Neuronal stem cell (in vitro differentiated cells): ENCODE data around the gene GSS.
"Not testable (repeated sequence)": the region's sequence is repeated elsewhere in the genome, so short reads cannot be mapped to it uniquely, and the experiment has no call there.

ENCODE experiments used
- DNase-seq: peaks from one replicate; pipeline ENCODE4 v3.0.0-alpha.2; 2013; ENCODE audit warnings: low spot score
- H2AFZ ChIP-seq: one replicate; pipeline ENCODE4 v1.6.1; 2013; ENCODE audit warnings: mild to moderate bottlenecking, low read length, inconsistent platforms
- H2AK5ac ChIP-seq: 2 replicates; pipeline ENCODE4 v1.6.1; 2013; ENCODE audit warnings: low read depth, mild to moderate bottlenecking, inconsistent platforms, low read length, moderate library complexity, mixed read lengths
- H2BK120ac ChIP-seq: 2 replicates; pipeline ENCODE4 v1.6.1; 2013; ENCODE audit warnings: low read depth, mild to moderate bottlenecking, inconsistent platforms, low read length, moderate library complexity, mixed read lengths
- H2BK12ac ChIP-seq: one replicate; pipeline ENCODE4 v1.6.1; 2013; ENCODE audit warnings: low read length, inconsistent platforms
- H2BK15ac ChIP-seq: 2 replicates; pipeline ENCODE4 v1.6.1; 2013; ENCODE audit warnings: mild to moderate bottlenecking, low read length, inconsistent platforms, mixed read lengths
- H2BK5ac ChIP-seq: one replicate; pipeline ENCODE4 v1.6.1; 2013; ENCODE audit warnings: inconsistent platforms, mild to moderate bottlenecking, low read length, moderate library complexity
- H3K14ac ChIP-seq: one replicate; pipeline ENCODE4 v1.6.1; 2013; ENCODE audit warnings: low read length, inconsistent platforms
- H3K18ac ChIP-seq: 2 replicates; pipeline ENCODE4 v1.6.1; 2013; ENCODE audit warnings: low read length, inconsistent platforms
- H3K23ac ChIP-seq: 2 replicates; pipeline ENCODE4 v1.6.1; 2013; ENCODE audit warnings: low read depth, mild to moderate bottlenecking, mixed read lengths, low read length, inconsistent platforms; ENCODE audit not compliant: poor library complexity
- H3K27ac ChIP-seq: replicated peaks from 3 replicates; pipeline ENCODE4 v1.5.1; 2013; ENCODE audit warnings: low read length, inconsistent platforms
- H3K27me3 ChIP-seq, 3 experiments: 2 replicates each; pipeline ENCODE4 v1.6.1; 2013; ENCODE audit warnings: low read length in 3 of 3, mild to moderate bottlenecking in 2 of 3, inconsistent platforms in 1 of 3, low read depth in 1 of 3, mixed read lengths in 1 of 3, moderate library complexity in 1 of 3; ENCODE audit not compliant: control insufficient read depth in 3 of 3, insufficient read depth in 3 of 3
- H3K36me3 ChIP-seq, 2 donors: replicated peaks in 1 of 2; 2 replicates each; pipeline ENCODE4 v1.6.1; 2013; ENCODE audit warnings: low read length in 2 of 2; ENCODE audit not compliant: control insufficient read depth in 2 of 2, insufficient read depth in 2 of 2
- H3K4ac ChIP-seq: 2 replicates; pipeline ENCODE4 v1.6.1; 2013; ENCODE audit warnings: inconsistent platforms, mild to moderate bottlenecking, low read length, moderate library complexity
- H3K4me1 ChIP-seq, 2 donors: 1 replicate in 1 of 2; 2 replicates in 1 of 2; pipeline ENCODE4 v1.6.1; 2013; ENCODE audit warnings: low read length in 2 of 2, low read depth in 1 of 2; ENCODE audit not compliant: control insufficient read depth in 2 of 2, insufficient read depth in 1 of 2
- H3K4me2 ChIP-seq: one replicate; pipeline ENCODE4 v1.6.1; 2013; ENCODE audit warnings: mild to moderate bottlenecking, low read length, inconsistent platforms; ENCODE audit not compliant: insufficient read depth, poor library complexity, severe bottlenecking
- H3K4me3 ChIP-seq, 2 donors: 2 replicates each; pipeline ENCODE4 v1.5.1; 2013; ENCODE audit warnings: low read length in 2 of 2, mild to moderate bottlenecking in 2 of 2, inconsistent platforms in 1 of 2, moderate library complexity in 1 of 2
- H3K79me1 ChIP-seq: one replicate; pipeline ENCODE4 v1.6.1; 2013; ENCODE audit warnings: low read depth, mild to moderate bottlenecking, inconsistent platforms, low read length, moderate library complexity
- H3K9ac ChIP-seq: one replicate; pipeline ENCODE4 v1.6.1; 2013; ENCODE audit warnings: mild to moderate bottlenecking, low read depth, low read length, inconsistent platforms; ENCODE audit not compliant: poor library complexity
- H3K9me3 ChIP-seq, 2 donors: replicated peaks in 1 of 2; 2 replicates each; pipeline versions ENCODE3 to v1.6.1; 2013; ENCODE audit warnings: low read length in 2 of 2, mild to moderate bottlenecking in 2 of 2, inconsistent platforms in 1 of 2, low read depth in 1 of 2, mixed read lengths in 1 of 2, moderate library complexity in 1 of 2; ENCODE audit not compliant: control insufficient read depth in 2 of 2, insufficient read depth in 1 of 2
- H4K8ac ChIP-seq: one replicate; pipeline ENCODE4 v1.6.1; 2013; ENCODE audit warnings: low read depth, mild to moderate bottlenecking, inconsistent platforms, low read length, moderate library complexity
- H4K91ac ChIP-seq: one replicate; pipeline ENCODE4 v1.6.1; 2013; ENCODE audit warnings: low read length, low read depth, mild to moderate bottlenecking, inconsistent platforms; ENCODE audit not compliant: poor library complexity
- WGBS, 2 donors: extraction: QIAGEN DNeasy Blood & Tissue Kit; methylation state at CpG; one replicate each; pipeline ENCODE4 v1.1.7; 2013; ENCODE audit warnings: missing lambda C conversion rate in 2 of 2, mixed read lengths in 1 of 2; ENCODE audit not compliant: insufficient read length in 2 of 2, insufficient replicate concordance in 1 of 2; ENCODE audit errors: extremely low coverage in 2 of 2; 5-methylcytosine and 5-hydroxymethylcytosine counted together
- small RNA-seq: library from polyadenylated mRNA; stranded (forward); fragments of <200 nt; extraction: miRNeasy Mini kit (QIAGEN cat#:217004); gene quantifications from one replicate; pipeline ENCODE3, GENCODE V24; 2013; ENCODE audit not compliant: insufficient read depth

The GSS gene

DNA sequence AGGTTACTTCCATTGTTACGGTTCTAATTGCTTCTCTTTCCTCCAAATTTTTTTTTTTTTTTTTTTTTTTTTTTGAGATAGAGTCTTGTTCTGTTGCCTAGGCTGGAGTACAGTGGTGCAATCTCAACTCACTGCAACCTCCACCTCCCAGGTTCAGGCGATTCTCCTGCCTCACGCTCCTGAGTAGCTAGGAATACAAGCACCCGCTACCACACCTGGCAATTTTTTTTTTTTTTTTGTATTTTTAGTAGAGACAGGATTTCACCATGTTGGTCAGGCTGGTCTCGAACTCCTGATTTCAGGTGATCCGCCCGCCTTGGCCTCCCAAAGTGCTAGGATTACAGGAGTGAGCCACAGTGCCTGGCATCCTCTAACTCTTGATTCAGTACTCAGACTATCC is 74.6 kb downstream of the GSS start:
- WGBS, 2 donors = no CpG with 5 or more reads among the region's 7 CpGs
- not testable (repeated sequence) for H4K8ac ChIP-seq, H3K14ac ChIP-seq, H3K4me3 ChIP-seq, H3K79me1 ChIP-seq, H3K4ac ChIP-seq, H2BK12ac ChIP-seq, H2AFZ ChIP-seq, H3K23ac ChIP-seq, DNase-seq, H4K91ac ChIP-seq, H3K9ac ChIP-seq, H2BK15ac ChIP-seq, H3K18ac ChIP-seq, H2BK120ac ChIP-seq, H2BK5ac ChIP-seq, H3K27ac ChIP-seq, H3K4me1 ChIP-seq, H3K9me3 ChIP-seq, H3K4me2 ChIP-seq, H2AK5ac ChIP-seq, H3K27me3 ChIP-seq
- peaks cover 3 to 33% of the 10 kb centered on the region in 2 donors for H3K36me3 ChIP-seq

GRCh38 chr20:34880215-34880850 is 75.3 kb downstream of the GSS start:
- H3K36me3 ChIP-seq = peaks cover 3 to 27% of the 10 kb centered on the region in 2 donors
- peaks cover 0 to 6% (median 0%) of the 10 kb centered on the region in 3 experiments for H3K27me3 ChIP-seq
- H2AK5ac ChIP-seq = no peak overlapping the region
- no peak overlapping the region for H3K14ac ChIP-seq
- H3K18ac ChIP-seq = no peak overlapping the region
- no peak overlapping the region for H3K4ac ChIP-seq
- H3K79me1 ChIP-seq = no peaks in the 10 kb centered on the region
- no peak overlapping the region for H3K4me3 ChIP-seq
- no peak overlapping the region for H2BK15ac ChIP-seq
- H3K23ac ChIP-seq = no peak overlapping the region
- no peak overlapping the region for H3K27ac ChIP-seq
- H2AFZ ChIP-seq = no peak overlapping the region
- H3K4me1 ChIP-seq = peaks cover 3 to 4% of the 10 kb centered on the region in 2 donors
- no peak overlapping the region for H2BK12ac ChIP-seq
- H3K9me3 ChIP-seq = no peaks in the 10 kb centered on the region
- no peak overlapping the region for H3K9ac ChIP-seq
- no peak for DNase-seq
- H4K91ac ChIP-seq = no peak overlapping the region
- no peak overlapping the region for H4K8ac ChIP-seq
- WGBS, 2 donors = no CpG with 5 or more reads among the region's 6 CpGs
- no peak overlapping the region for H3K4me2 ChIP-seq
- H2BK5ac ChIP-seq = no peak overlapping the region
- no peak overlapping the region for H2BK120ac ChIP-seq

Small RNA genes within 50 kb of the gene (small RNA-seq; reads per million reads assigned to genes)
- gene MIR499A = 3.5 reads per million
